Fibroblast of the aortic adventitia (primary cell): ENCODE measurements around the gene LRRFIP2. TPM values are rescaled to one million over a fixed set of nuclear protein-coding genes. Genes with fewer than 3 reads are reported as not detected.

ENCODE experiments used
- DNase-seq: peaks from one replicate; pipeline ENCODE4 v3.0.0-alpha.2; 2010; ENCODE audit warnings: low read depth
- H3K4me3 ChIP-seq: 2 replicates; pipeline ENCODE4 v1.5.1; 2011; ENCODE audit warnings: low read depth, mild to moderate bottlenecking, control low read depth, low read length, moderate library complexity
- total RNA-seq: library from RNA; depleted of rRNA; stranded (reverse); fragments of >200 nt; gene quantifications from 2 replicates; pipeline ENCODE4 v1.2.3, GENCODE V29; 2012; ENCODE audit warnings: low replicate concordance
- TF ChIP-seq, protein P1 (sequence below): IDR thresholded peaks from 2 replicates; pipeline ENCODE4 v1.5.1; 2011; ENCODE audit warnings: mild to moderate bottlenecking, low read length, control low read depth, inconsistent platforms; ENCODE audit not compliant: insufficient read depth

The LRRFIP2 gene
- total RNA-seq, 1 donor, result 46.8 TPM

GRCh38 chr3:37189109-37189508 lies 14.7 kb upstream of the LRRFIP2 start:
- H3K4me3 ChIP-seq, result no peak overlapping the region
- TF ChIP-seq, protein P1, sequence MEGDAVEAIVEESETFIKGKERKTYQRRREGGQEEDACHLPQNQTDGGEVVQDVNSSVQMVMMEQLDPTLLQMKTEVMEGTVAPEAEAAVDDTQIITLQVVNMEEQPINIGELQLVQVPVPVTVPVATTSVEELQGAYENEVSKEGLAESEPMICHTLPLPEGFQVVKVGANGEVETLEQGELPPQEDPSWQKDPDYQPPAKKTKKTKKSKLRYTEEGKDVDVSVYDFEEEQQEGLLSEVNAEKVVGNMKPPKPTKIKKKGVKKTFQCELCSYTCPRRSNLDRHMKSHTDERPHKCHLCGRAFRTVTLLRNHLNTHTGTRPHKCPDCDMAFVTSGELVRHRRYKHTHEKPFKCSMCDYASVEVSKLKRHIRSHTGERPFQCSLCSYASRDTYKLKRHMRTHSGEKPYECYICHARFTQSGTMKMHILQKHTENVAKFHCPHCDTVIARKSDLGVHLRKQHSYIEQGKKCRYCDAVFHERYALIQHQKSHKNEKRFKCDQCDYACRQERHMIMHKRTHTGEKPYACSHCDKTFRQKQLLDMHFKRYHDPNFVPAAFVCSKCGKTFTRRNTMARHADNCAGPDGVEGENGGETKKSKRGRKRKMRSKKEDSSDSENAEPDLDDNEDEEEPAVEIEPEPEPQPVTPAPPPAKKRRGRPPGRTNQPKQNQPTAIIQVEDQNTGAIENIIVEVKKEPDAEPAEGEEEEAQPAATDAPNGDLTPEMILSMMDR, result no peak
- DNase-seq, result no peak

- DNase-seq, result peak; percentile 83
- TF ChIP-seq, protein P1, result no peak
- H3K4me3 ChIP-seq, result no peak overlapping the region
Measured at GRCh38 chr3:37183976-37184375, 9.6 kb upstream of the LRRFIP2 start.

- peak; percentile 98 for DNase-seq
- H3K4me3 ChIP-seq, result peak overlapping the region; percentile 40
Measured at GRCh38 chr3:37183375-37183831, 9.0 kb upstream of the LRRFIP2 start.

DNA sequence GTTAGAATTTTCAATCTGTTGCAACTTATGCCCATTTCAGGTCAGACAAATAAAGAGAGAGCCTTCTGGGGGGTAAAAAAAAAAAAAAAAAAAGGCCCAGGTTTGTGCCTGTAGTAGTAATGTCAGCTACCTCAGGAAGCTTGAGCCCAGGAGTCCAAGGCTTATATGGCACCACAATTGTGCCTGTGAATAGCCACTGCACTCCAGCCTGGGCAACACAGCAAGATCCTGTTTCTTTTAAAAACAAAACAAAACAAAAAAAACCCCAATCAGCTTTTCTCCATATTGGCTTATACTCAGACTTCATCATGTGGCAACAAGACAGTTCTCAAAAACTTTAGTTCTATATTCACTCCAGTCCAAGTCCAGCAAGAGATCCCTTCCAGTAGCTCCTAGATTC lies 8.4 kb upstream of the LRRFIP2 start:
- TF ChIP-seq, protein P1, result no peak
- no peak overlapping the region for H3K4me3 ChIP-seq

More at GRCh38 chr3:37183375-37183831, 9.0 kb upstream of the LRRFIP2 start:
- TF ChIP-seq, protein P1, result no peak

DNA sequence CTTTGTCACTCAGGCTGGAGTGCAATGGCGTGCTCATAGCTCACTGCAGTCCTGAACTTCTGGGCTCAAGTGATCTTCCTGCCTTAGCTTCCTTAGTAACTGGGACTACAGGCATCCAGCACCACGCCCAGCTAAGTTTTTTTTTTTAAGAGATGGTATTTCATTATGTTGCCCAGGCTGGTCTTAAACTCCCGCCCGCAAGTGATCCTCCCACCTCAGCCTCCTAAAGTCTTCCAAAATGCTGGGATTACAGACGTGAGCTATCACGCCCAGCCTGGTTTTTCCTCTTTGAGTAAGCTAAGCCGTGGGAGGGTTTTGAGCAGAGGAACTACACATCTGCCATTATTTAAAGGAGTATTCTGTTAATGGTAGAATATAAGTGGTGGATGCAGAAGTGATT lies 7.4 kb upstream of the LRRFIP2 start:
- TF ChIP-seq, protein P1, result no peak
- no peak overlapping the region for H3K4me3 ChIP-seq
- DNase-seq, result peak; percentile 49

More for the DNA sequence above, 8.4 kb upstream of the LRRFIP2 start:
- no peak for DNase-seq

DNA sequence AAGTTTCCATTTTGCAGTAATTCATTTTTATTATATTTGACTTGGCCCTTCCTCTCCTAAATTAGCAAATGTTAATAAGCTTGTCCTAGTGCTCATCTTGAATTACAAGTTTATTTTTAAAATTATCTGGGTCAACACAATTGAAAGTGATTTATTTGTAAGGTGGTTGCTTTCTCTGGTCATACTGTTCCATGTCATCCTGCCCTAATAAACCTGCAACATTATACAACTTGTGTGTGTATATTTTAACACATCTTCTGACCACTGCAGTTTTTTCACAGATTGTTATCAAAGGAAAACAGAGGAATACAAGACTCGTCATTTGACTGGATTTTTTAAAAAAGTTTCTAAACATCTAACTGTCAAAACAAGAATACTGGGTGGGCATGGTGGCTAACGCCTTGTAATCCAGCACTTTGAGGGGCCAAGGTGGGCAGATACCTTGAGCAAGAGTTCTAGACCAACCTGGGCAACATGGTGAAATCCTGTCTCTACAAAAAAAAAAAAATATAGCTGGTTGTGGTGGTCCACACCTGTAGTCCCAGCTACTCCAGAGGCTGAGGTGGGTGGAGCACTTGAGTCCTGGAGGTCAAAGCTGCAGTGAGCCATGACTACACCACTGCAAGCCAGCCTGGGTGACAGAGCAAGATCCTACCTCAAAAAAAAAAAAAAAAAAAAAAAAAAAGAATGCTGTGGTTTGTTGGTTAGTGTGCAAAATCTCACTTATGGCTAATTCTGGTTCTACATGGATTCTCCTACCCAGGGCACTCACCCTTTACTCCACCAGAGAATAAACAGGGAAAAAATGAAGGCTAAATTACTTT lies 5.0 kb upstream of the LRRFIP2 start:
- H3K4me3 ChIP-seq, result no peak overlapping the region
- TF ChIP-seq, protein P1, result no peak
- no peak for DNase-seq

- TF ChIP-seq, protein P1, result no peak
- DNase-seq, result no peak
- peak overlapping the region; percentile 92 for H3K4me3 ChIP-seq
Measured at GRCh38 chr3:37173806-37174205, 576 bp downstream of the LRRFIP2 start.
